Measurements from ENCODE around the gene EXOC2.

The EXOC2 gene

GRCh38 chr6:714100-714499 lies 21.2 kb upstream of the EXOC2 start:
- no peak overlapping the region for H3K27ac ChIP-seq
- no peak for TF ChIP-seq CTCF (conservative IDR thresholded peaks at IDR 0.05)

GRCh38 chr6:713351-713750 lies 20.4 kb upstream of the EXOC2 start:
- H3K27ac ChIP-seq = no peak overlapping the region
- no peak for TF ChIP-seq CTCF (conservative IDR thresholded peaks at IDR 0.05)

GRCh38 chr6:712805-713204 lies 19.9 kb upstream of the EXOC2 start:
- no peak for TF ChIP-seq CTCF (conservative IDR thresholded peaks at IDR 0.05)
- no peak overlapping the region for H3K27ac ChIP-seq

GRCh38 chr6:711925-712324 lies 19.0 kb upstream of the EXOC2 start:
- no peak overlapping the region for H3K27ac ChIP-seq
- no peak for TF ChIP-seq CTCF (conservative IDR thresholded peaks at IDR 0.05)

- no peak for TF ChIP-seq CTCF (conservative IDR thresholded peaks at IDR 0.05)
- no peak overlapping the region for H3K27ac ChIP-seq
These were observed 17.9 kb upstream of the EXOC2 start for GRCh38 chr6:710601-711571.

- no peak for TF ChIP-seq CTCF (conservative IDR thresholded peaks at IDR 0.05)
- no peak overlapping the region for H3K27ac ChIP-seq
These were observed 16.6 kb upstream of the EXOC2 start for GRCh38 chr6:709471-710056.

GRCh38 chr6:708237-708598 lies 15.3 kb upstream of the EXOC2 start:
- TF ChIP-seq CTCF (conservative IDR thresholded peaks at IDR 0.05) = no peak
- no peak overlapping the region for H3K27ac ChIP-seq

All from VCaP (cell line).